Uterus (tissue), 4 donors: ENCODE results near the gene DST. TPM values are rescaled to one million over a fixed set of nuclear protein-coding genes. Genes with fewer than 3 reads are reported as not detected.

Experiments used
- DNase-seq, 2 donors: peaks; one replicate each; pipeline ENCODE4 v3.0.0-alpha.2; 2019 to 2020
- H3K27ac ChIP-seq, 2 donors: fragments of 200-600 bp; sonication (generic); 1 replicate in 1 of 2; 2 replicates in 1 of 2; pipeline ENCODE4 v1.5.1; 2016 to 2018
- H3K27me3 ChIP-seq, 2 donors: fragments of 200-600 bp; sonication (generic); one replicate each; pipeline ENCODE4 v1.5.1; 2018 to 2019; ENCODE audit warnings: control low read depth in 1 of 2
- H3K36me3 ChIP-seq, 2 donors: fragments of 200-600 bp; sonication (generic); one replicate each; pipeline ENCODE4 v1.5.1; 2019; ENCODE audit warnings: control low read depth in 1 of 2
- H3K4me1 ChIP-seq, 2 donors: fragments of 200-600 bp; sonication (generic); one replicate each; pipeline ENCODE4 v1.5.1; 2018 to 2019; ENCODE audit warnings: control low read depth in 1 of 2
- H3K4me3 ChIP-seq, 2 donors: fragments of 200-600 bp; sonication (generic); 1 replicate in 1 of 2; 2 replicates in 1 of 2; pipeline ENCODE4 v1.5.1; 2018 to 2019; ENCODE audit warnings: mild to moderate bottlenecking in 1 of 2
- H3K9me3 ChIP-seq, 2 donors: fragments of 200-600 bp; sonication (generic); one replicate each; pipeline ENCODE4 v1.5.1; 2019; ENCODE audit warnings: control low read depth in 1 of 2
- POLR2A ChIP-seq, 2 donors: fragments of 450-650 bp; IDR thresholded peaks; one replicate each; pipeline ENCODE4 v1.6.1; 2016; ENCODE audit warnings: antibody characterized with exemption in 2 of 2, mild to moderate bottlenecking in 1 of 2, moderate library complexity in 1 of 2
- intact Hi-C: fragments of 100-400 bp; cut with DNase I; formaldehyde crosslinking; loops from one replicate; pipeline ENCODE4 v1.15.1; 2023; ENCODE audit warnings: low total_unique reads
- total RNA-seq, 4 donors: library from RNA; depleted of rRNA in 3 of 4; stranded (reverse); fragments of >200 nt in 3 of 4; gene quantifications; one replicate each; pipeline versions ENCODE4 v1.1.0 to v1.2.4, GENCODE V29; 2014 to 2023
- TF ChIP-seq, protein P1 (sequence below), 4 experiments: fragments of 200-600 bp in 2 of 4; fragments of 450-650 bp in 2 of 4; sonication (generic) in 2 of 4; IDR thresholded peaks; one replicate each; pipeline ENCODE4 v1.5.1; 2016 to 2019; ENCODE audit warnings: antibody characterized with exemption in 4 of 4, mild to moderate bottlenecking in 2 of 4, moderate library complexity in 1 of 4
- donor health status: DM: yes; HTN: yes; CAD: no.

Gene DST
- total RNA-seq, 4 donors from 2014 or later: 307 to 809 (median 516) TPM

DNA sequence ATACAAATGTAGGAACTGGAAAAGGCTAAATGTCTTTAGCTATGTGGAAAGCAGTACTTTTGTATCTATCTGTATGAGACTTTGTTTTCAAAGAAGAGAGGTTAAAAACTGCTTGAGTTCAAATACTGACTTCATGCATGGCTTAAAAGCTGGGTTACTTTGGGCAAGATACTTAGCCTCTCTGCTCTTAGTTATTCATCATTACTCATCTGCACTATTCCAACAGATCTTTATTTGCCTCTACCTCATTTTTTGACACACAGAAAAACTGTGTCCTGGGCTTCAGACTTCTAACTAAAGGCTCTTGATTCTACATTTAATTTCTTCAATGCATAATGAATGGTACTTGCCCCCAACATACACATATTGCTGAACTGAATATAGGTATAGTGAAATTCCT is 114.8 kb downstream of the DST start:
- Histone ChIP-seq H3K36me3 (no peaks in the 10 kb centered on the region), H3K27me3 (no peaks in the 10 kb centered on the region), H3K4me3 (no peak overlapping the region), H3K27ac (peak overlapping the region; percentile 83 to 100), H3K9me3 (no peaks in the 10 kb centered on the region), H3K4me1 (peaks cover 0 to 15% of the 10 kb centered on the region in 2 donors)
- TF ChIP-seq, protein P1, sequence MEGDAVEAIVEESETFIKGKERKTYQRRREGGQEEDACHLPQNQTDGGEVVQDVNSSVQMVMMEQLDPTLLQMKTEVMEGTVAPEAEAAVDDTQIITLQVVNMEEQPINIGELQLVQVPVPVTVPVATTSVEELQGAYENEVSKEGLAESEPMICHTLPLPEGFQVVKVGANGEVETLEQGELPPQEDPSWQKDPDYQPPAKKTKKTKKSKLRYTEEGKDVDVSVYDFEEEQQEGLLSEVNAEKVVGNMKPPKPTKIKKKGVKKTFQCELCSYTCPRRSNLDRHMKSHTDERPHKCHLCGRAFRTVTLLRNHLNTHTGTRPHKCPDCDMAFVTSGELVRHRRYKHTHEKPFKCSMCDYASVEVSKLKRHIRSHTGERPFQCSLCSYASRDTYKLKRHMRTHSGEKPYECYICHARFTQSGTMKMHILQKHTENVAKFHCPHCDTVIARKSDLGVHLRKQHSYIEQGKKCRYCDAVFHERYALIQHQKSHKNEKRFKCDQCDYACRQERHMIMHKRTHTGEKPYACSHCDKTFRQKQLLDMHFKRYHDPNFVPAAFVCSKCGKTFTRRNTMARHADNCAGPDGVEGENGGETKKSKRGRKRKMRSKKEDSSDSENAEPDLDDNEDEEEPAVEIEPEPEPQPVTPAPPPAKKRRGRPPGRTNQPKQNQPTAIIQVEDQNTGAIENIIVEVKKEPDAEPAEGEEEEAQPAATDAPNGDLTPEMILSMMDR (IDR thresholded peaks at IDR 0.05): no peak
- intact Hi-C loops: no loop called here
- no peak for DNase-seq

DNA sequence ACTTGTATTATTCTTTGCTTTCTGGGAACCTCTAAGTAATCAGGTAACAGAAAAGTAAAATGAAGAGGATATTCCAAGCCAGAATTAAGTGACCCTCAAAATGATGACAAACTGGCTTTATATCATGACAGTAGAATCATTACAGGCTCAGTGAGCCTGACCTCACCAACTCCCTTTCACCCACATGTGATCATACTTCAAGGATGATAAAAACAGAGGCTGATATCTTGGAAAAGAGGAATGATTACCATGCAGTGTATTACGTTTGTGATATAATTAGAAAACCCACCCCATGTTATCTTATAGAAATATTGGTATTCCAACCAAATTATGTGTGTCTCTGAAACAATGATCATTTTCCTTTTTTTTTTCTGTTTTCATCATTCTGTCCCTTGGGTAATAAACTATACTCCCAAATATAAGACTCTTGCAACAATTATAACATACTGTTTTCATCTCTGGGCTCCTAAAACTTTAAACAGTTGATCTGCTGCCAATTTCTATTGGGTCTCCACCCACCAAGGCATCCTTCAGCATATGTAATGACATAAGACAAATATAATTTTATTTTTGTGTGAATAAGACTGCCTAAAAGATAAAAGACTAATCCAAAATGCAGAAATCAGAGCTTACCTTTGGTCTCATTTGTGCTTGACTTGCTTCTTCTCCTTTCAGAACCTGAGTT is 115.7 kb downstream of the DST start:
- Histone ChIP-seq H3K4me1 (peaks cover 0 to 12% of the 10 kb centered on the region in 2 donors), H3K36me3 (no peaks in the 10 kb centered on the region), H3K4me3 (no peak overlapping the region), H3K27ac (peak overlapping the region; percentile 83 to 100), H3K27me3 (no peaks in the 10 kb centered on the region), H3K9me3 (no peaks in the 10 kb centered on the region)
- intact Hi-C loops: no loop called here
- DNase-seq: no peak
- TF ChIP-seq POLR2A (IDR thresholded peaks at IDR 0.05): no peak
- TF ChIP-seq, protein P1 (IDR thresholded peaks at IDR 0.05): no peak

DNA sequence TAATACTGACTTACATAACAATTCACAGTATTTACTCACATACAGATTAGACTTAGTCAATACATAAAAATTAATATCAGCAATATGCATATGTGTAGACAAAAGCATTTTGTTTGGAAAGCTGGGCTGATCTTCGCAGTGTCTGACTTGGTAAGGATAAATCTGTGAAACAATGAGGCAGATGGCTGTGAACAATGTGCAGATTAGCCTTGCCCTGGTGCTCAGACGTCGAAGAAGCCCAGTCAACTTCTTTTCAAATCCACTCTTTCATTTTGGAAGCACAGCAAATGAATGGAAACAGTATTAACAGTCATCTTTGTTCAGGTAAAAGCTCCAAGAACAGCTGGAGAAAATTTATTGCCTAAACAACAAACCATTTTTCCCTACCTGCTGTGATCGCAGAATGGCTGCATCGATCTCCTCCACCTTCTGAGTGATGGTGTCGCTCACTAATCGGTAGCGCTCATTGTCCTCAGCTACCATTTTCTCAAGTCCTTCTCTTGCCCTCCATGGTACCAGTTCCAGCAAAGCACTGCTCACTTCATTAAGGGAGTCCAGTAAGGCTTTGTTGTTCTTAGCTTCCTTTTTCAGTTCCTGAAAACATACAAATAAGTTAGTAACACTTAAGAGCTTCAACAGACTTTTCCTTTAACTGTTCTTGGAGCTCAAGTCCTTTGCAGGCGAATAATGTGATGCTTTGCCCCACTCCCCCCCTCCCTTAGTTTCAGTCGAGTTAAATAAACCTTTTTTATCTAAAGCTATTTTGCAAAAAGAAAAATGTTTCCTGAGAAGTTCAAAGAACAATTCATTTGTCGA is 116.5 kb downstream of the DST start:
- Histone ChIP-seq H3K36me3 (no peaks in the 10 kb centered on the region), H3K4me1 (peaks cover 0 to 12% of the 10 kb centered on the region in 2 donors), H3K4me3 (no peak overlapping the region), H3K27ac (peak overlapping the region; percentile 83 to 100), H3K27me3 (no peaks in the 10 kb centered on the region), H3K9me3 (no peaks in the 10 kb centered on the region)
- DNase-seq: no peak
- TF ChIP-seq POLR2A (IDR thresholded peaks at IDR 0.05): no peak
- TF ChIP-seq, protein P1 (IDR thresholded peaks at IDR 0.05): no peak
- intact Hi-C loops: no loop called here

DNA sequence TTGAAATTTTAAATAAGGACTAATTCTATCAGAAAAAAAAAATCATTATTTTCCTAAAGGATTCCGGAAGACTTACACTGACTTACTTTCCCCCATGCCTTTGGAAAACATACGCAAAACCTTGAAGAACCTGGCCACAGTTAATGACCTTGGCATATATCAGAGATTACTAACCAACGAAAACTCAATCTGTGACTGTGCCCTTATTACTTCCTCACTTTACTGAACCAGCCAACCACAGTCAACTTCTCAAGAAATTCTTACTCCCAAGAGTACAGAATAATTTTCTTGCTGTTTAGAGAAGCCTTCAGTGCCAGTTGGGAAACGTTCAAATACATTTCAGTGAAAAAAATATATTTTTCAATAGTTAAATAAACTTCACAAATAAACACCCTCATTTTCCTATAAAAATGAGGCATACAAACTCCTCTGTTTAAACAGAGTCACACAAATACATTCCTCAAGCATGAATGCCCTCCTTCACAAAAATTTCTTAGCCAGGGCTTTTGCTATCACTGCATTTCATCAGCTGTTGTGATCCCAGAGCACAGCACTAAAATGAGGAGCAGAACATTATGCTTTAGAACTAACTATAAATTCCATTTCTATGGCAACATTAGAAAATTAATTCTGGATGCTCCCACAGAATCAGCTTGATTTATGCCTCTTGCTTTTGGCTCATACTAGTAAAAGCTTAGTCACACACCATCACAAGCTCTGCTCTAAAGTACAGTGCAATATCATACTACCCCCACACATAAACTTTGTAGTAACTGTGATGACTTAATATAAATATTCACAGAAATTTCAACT is 117.6 kb downstream of the DST start:
- Histone ChIP-seq H3K27ac (peak overlapping the region; percentile 83 to 100), H3K36me3 (no peaks in the 10 kb centered on the region), H3K4me3 (no peak overlapping the region), H3K9me3 (no peaks in the 10 kb centered on the region), H3K4me1 (peaks cover 0 to 12% of the 10 kb centered on the region in 2 donors), H3K27me3 (no peaks in the 10 kb centered on the region)
- peak in 1 of 2 donors; percentile 28 for TF ChIP-seq POLR2A (IDR thresholded peaks at IDR 0.05)
- TF ChIP-seq, protein P1 (IDR thresholded peaks at IDR 0.05): no peak
- DNase-seq: peak in 1 of 2 donors; percentile 54
- intact Hi-C loops: no loop called here
